Spleen (tissue), 11 donors: ENCODE results near the gene DYNC2LI1. TPM values are rescaled to one million over a fixed set of nuclear protein-coding genes. Genes with fewer than 3 reads are reported as not detected.

Source experiments
- DNase-seq: peaks from one replicate; pipeline ENCODE4 v3.0.0-alpha.2; 2020
- H3K27ac ChIP-seq, 8 donors: fragments of 200-600 bp; sonication (generic) in 7 of 8; 1 replicate in 4 of 8; 2 replicates in 4 of 8; pipeline versions ENCODE4 v1.5.0 to v1.8.0; 2016 to 2021; ENCODE audit warnings: inconsistent platforms in 4 of 8, mild to moderate bottlenecking in 4 of 8, moderate library complexity in 1 of 8
- H3K27me3 ChIP-seq, 7 donors: fragments of 200-600 bp; sonication (generic) in 6 of 7; replicated peaks in 1 of 7; 1 replicate in 4 of 7; 2 replicates in 3 of 7; pipeline versions ENCODE4 v1.5.0 to v1.8.0; 2016 to 2021; ENCODE audit warnings: inconsistent platforms in 3 of 7, mild to moderate bottlenecking in 1 of 7
- H3K36me3 ChIP-seq, 6 donors: fragments of 200-600 bp; sonication (generic) in 5 of 6; 1 replicate in 4 of 6; 2 replicates in 2 of 6; pipeline versions ENCODE4 v1.5.0 to v1.8.0; 2016 to 2021; ENCODE audit warnings: inconsistent platforms in 2 of 6
- H3K4me1 ChIP-seq, 6 donors: fragments of 200-600 bp; sonication (generic) in 5 of 6; 1 replicate in 3 of 6; 2 replicates in 3 of 6; pipeline versions ENCODE4 v1.5.0 to v1.8.0; 2016 to 2021; ENCODE audit warnings: inconsistent platforms in 3 of 6
- H3K4me3 ChIP-seq, 8 donors: fragments of 200-600 bp; sonication (generic) in 7 of 8; 1 replicate in 4 of 8; 2 replicates in 4 of 8; pipeline versions ENCODE4 v1.5.0 to v1.8.0; 2016 to 2021; ENCODE audit warnings: inconsistent platforms in 4 of 8, mild to moderate bottlenecking in 4 of 8, moderate library complexity in 2 of 8
- H3K9me3 ChIP-seq, 8 donors: fragments of 200-600 bp; sonication (generic) in 7 of 8; 1 replicate in 4 of 8; 2 replicates in 4 of 8; pipeline versions ENCODE4 v1.5.0 to v1.8.0; 2016 to 2021; ENCODE audit warnings: inconsistent platforms in 4 of 8
- POLR2A ChIP-seq, 3 donors: fragments of 450-650 bp; IDR thresholded peaks; one replicate each; pipeline ENCODE4 v1.5.1; 2017; ENCODE audit warnings: antibody characterized with exemption in 3 of 3, mild to moderate bottlenecking in 1 of 3
- POLR2AphosphoS5 ChIP-seq, 3 donors: sonication (generic); formaldehyde crosslinking; IDR thresholded peaks; one replicate each; pipeline ENCODE4 v1.5.1; 2017; ENCODE audit warnings: antibody characterized with exemption in 3 of 3
- WGBS, 5 donors: extraction: QIAGEN DNeasy Blood & Tissue Kit in 3 of 5; methylation state at CpG; one replicate each; pipeline versions ENCODE4 v1.1.5 to v1.1.7; 2013 to 2018; 5-methylcytosine and 5-hydroxymethylcytosine counted together
- intact Hi-C: fragments of 100-400 bp; cut with DNase I; formaldehyde crosslinking; loops from one replicate; pipeline ENCODE4 v1.15.0; 2023; ENCODE audit warnings: low total_unique reads
- polyA plus RNA-seq, 3 donors: library from polyadenylated mRNA; stranded (reverse); fragments of 200-250 nt; gene quantifications; one replicate each; pipeline ENCODE4 v1.2.1, GENCODE V29; 2013
- total RNA-seq, 7 donors: library from RNA; depleted of rRNA in 3 of 7; stranded (reverse); fragments of >200 nt in 3 of 7; fragmentation: NEBNext Ultra II Directional in 4 of 7; extraction: Animal tissue kit (Norgen Biotek cat#: 25700) in 4 of 7; gene quantifications; one replicate each; pipeline versions ENCODE4 v1.1.0 to v1.2.1, GENCODE V29; 2016 to 2021
- TF ChIP-seq, protein P1 (sequence below), 11 experiments: fragments of 200-600 bp in 7 of 11; fragments of 450-650 bp in 4 of 11; sonication (generic) in 4 of 11; IDR thresholded peaks in 8 of 11; conservative IDR thresholded peaks in 3 of 11; 1 replicate in 7 of 11; 2 replicates in 4 of 11; pipeline versions ENCODE4 v1.4.0 to v1.8.0; 2016 to 2021; ENCODE audit warnings: antibody characterized with exemption in 11 of 11, inconsistent platforms in 4 of 11, mild to moderate bottlenecking in 1 of 11
- donor health status: healthy with polysubstance abuse.
- donor health status: DM: no; HTN: no; CAD: no; lungs with moderate emphysema.
- donor health status: DM: no; HTN: no; CAD: no.
- donor health status: Bipolar disorder and iron deficiency.
- donor health status: healthy.
- donor health status: DM: no; HTN: no; CAD: no.
- donor health status: DM: yes; HTN: yes; CAD: no.

Gene DYNC2LI1
- total and polyA plus RNA-seq, 10 donors = 8.5 to 32.4 (median 12.6) TPM

GRCh38 chr2:43737097-43737854 lies 36.6 kb upstream of the DYNC2LI1 start:
- TF ChIP-seq, protein P1, sequence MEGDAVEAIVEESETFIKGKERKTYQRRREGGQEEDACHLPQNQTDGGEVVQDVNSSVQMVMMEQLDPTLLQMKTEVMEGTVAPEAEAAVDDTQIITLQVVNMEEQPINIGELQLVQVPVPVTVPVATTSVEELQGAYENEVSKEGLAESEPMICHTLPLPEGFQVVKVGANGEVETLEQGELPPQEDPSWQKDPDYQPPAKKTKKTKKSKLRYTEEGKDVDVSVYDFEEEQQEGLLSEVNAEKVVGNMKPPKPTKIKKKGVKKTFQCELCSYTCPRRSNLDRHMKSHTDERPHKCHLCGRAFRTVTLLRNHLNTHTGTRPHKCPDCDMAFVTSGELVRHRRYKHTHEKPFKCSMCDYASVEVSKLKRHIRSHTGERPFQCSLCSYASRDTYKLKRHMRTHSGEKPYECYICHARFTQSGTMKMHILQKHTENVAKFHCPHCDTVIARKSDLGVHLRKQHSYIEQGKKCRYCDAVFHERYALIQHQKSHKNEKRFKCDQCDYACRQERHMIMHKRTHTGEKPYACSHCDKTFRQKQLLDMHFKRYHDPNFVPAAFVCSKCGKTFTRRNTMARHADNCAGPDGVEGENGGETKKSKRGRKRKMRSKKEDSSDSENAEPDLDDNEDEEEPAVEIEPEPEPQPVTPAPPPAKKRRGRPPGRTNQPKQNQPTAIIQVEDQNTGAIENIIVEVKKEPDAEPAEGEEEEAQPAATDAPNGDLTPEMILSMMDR (IDR thresholded peaks at IDR 0.05 in 8 of 11, conservative IDR thresholded peaks at IDR 0.05 in 3 of 11) = no peak
- TF ChIP-seq POLR2AphosphoS5 (IDR thresholded peaks at IDR 0.05) = no peak
- Histone ChIP-seq H3K4me3 (no peak overlapping the region), H3K4me1 (no peaks in the 10 kb centered on the region), H3K9me3 (no peaks in the 10 kb centered on the region), H3K27ac (no peak overlapping the region), H3K27me3 (no peaks in the 10 kb centered on the region), H3K36me3 (no peaks in the 10 kb centered on the region)
- no peak for DNase-seq
- intact Hi-C loops = no loop called here
- WGBS, 5 donors = 76 to 87% (median 79%) methylated on average over 8 of the region's 8 CpGs

DNA sequence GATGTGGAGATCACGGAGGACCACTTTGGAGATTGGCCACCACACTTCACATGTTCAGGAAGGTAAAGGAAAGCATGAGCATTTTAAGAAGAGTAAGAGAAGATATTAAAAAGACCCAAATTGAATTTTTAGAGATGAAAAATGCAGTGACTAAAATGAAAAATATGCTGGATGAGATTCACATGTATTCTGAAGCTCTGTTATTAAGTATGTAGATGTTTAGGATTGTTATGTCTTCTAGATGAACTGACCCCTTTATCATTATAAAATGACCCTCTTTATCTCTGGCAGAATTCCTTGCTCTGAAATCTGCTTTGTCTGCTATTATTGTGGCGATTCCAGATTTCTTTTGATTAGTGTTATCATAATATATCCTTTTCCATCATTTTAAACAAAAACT lies 36.0 kb upstream of the DYNC2LI1 start:
- Histone ChIP-seq H3K9me3 (no peaks in the 10 kb centered on the region), H3K27me3 (no peaks in the 10 kb centered on the region), H3K27ac (no peak overlapping the region), H3K4me1 (no peaks in the 10 kb centered on the region), H3K36me3 (no peaks in the 10 kb centered on the region), H3K4me3 (no peak overlapping the region)
- 54 to 84% (median 70%) methylated on average over 2 of the region's 2 CpGs for WGBS, 5 donors
- TF ChIP-seq, protein P1 (IDR thresholded peaks at IDR 0.05 in 8 of 11, conservative IDR thresholded peaks at IDR 0.05 in 3 of 11) = no peak
- TF ChIP-seq POLR2AphosphoS5 (IDR thresholded peaks at IDR 0.05) (no peak), POLR2A (IDR thresholded peaks at IDR 0.05) (no peak)
- intact Hi-C loops = no loop called here
- no peak for DNase-seq

GRCh38 chr2:43738257-43738656 lies 35.6 kb upstream of the DYNC2LI1 start:
- no peak overlapping the region for H3K4me3 ChIP-seq
- 75 to 91% (median 84%) methylated on average over 2 of the region's 2 CpGs for WGBS, 5 donors
- H3K4me1 ChIP-seq = no peaks in the 10 kb centered on the region
- no peak for DNase-seq
- no peaks in the 10 kb centered on the region for H3K27me3 ChIP-seq
- H3K27ac ChIP-seq = no peak overlapping the region
- intact Hi-C loops = no loop called here
- no peaks in the 10 kb centered on the region for H3K36me3 ChIP-seq
- no peaks in the 10 kb centered on the region for H3K9me3 ChIP-seq
- TF ChIP-seq POLR2A (IDR thresholded peaks at IDR 0.05) = no peak
- TF ChIP-seq, protein P1 (IDR thresholded peaks at IDR 0.05 in 8 of 11, conservative IDR thresholded peaks at IDR 0.05 in 3 of 11) = no peak
- no peak for TF ChIP-seq POLR2AphosphoS5 (IDR thresholded peaks at IDR 0.05)

GRCh38 chr2:43743706-43744105 lies 30.1 kb upstream of the DYNC2LI1 start:
- H3K9me3 ChIP-seq = no peaks in the 10 kb centered on the region
- WGBS, 5 donors = 81 to 92% (median 86%) methylated on average over 5 of the region's 5 CpGs
- H3K4me3 ChIP-seq = no peak overlapping the region
- TF ChIP-seq POLR2A (IDR thresholded peaks at IDR 0.05) = no peak
- TF ChIP-seq POLR2AphosphoS5 (IDR thresholded peaks at IDR 0.05) = no peak
- TF ChIP-seq, protein P1 (IDR thresholded peaks at IDR 0.05 in 8 of 11, conservative IDR thresholded peaks at IDR 0.05 in 3 of 11) = no peak
- DNase-seq = no peak
- H3K27ac ChIP-seq = no peak overlapping the region
- intact Hi-C loops = no loop called here
- H3K27me3 ChIP-seq = no peaks in the 10 kb centered on the region
- no peaks in the 10 kb centered on the region for H3K36me3 ChIP-seq
- H3K4me1 ChIP-seq = no peaks in the 10 kb centered on the region
